D721Med (cell line): ENCODE results near the gene DPH2.

Experiments used
- DNase-seq: peaks from one replicate; pipeline ENCODE4 v3.0.0; 2011; ENCODE audit warnings: low spot score; ENCODE audit not compliant: insufficient read length
- FAIRE-seq: peaks from 2 replicates; lab custom pipeline; 2011; peaks lifted over from hg19 to GRCh38; lab: Jason Lieb, UNC
- CTCF ChIP-seq: IDR thresholded peaks from 2 replicates; pipeline ENCODE4 v1.5.1; 2012; ENCODE audit warnings: mild to moderate bottlenecking, control low read depth; ENCODE audit not compliant: insufficient read depth; ENCODE audit errors: missing control alignments

Gene DPH2

GRCh38 chr1:43979528-43980254 lies 9.9 kb downstream of the DPH2 start:
- TF ChIP-seq CTCF, result no peak
- peak; percentile 48 for DNase-seq
- no peak for FAIRE-seq

- no peak for TF ChIP-seq CTCF
- DNase-seq (no peak), FAIRE-seq (no peak)
Observed at GRCh38 chr1:43980255-43981134, 10.7 kb downstream of the DPH2 start.

GRCh38 chr1:43981135-43981491 lies 11.3 kb downstream of the DPH2 start:
- DNase-seq (no peak), FAIRE-seq (no peak)
- TF ChIP-seq CTCF, result no peak

DNA sequence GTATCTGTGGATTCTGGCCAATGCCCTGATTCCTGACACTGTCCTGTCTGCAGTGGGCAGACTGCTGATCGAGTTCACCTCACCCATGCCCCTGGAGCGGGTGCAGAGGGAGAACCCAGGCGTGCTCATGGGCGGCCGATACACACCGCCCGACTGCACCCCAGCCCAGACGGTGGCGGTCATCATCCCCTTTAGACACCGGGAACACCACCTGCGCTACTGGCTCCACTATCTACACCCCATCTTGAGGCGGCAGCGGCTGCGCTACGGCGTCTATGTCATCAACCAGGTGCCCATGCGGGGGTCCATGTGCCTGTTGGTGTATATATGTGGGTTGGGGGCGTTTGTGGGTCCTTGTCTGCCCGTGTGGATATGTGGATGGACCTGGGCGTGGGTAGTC lies 11.8 kb downstream of the DPH2 start:
- TF ChIP-seq CTCF, result no peak
- no peak for DNase-seq
- FAIRE-seq, result no peak

GRCh38 chr1:43982241-43982640 lies 12.4 kb downstream of the DPH2 start:
- TF ChIP-seq CTCF, result no peak
- FAIRE-seq, result no peak
- DNase-seq, result no peak

GRCh38 chr1:43982808-43983207 lies 13.0 kb downstream of the DPH2 start:
- DNase-seq (no peak), FAIRE-seq (no peak)
- no peak for TF ChIP-seq CTCF
